HG02884 (cell line): ENCODE data around the gene CHCHD3.
A peak's percentile ranks its signal among the peaks of the same experiment; 100 is the strongest.

Source experiments
- ATAC-seq: cut with Tn5 transposase; IDR thresholded peaks from one replicate; pipeline ENCODE4 v1.9.1; 2021; ENCODE audit warnings: mild to moderate bottlenecking, moderate library complexity; ENCODE audit not compliant: unreplicated experiment

The CHCHD3 gene

GRCh38 chr7:133081599-133082389 lies at the start of gene CHCHD3:
Gene CHCHD3 (minus strand): TSS chr7:133082090. CDS start chr7:133081937, 153 bp downstream.
- peak; percentile 100 for ATAC-seq

DNA sequence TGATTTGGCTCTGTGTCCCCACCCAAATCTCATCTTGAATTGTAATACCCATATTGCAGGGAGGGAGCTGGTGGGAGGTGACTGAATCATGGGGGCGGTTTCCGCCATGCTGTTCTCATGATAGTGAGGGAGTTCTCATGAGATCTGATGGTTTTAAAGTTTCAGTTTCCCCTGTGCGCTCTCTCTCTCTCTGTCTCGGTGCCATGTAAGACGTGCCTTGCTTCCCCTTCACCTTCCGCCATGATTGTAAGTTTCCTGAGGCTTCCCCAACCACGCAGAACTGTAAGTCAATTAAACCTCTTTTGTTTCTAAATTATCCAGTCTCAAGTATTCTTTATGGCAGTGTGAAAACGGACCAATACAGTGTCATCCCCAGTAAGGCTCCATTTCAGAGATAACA lies 48.3 kb upstream of the CHCHD3 start:
- ATAC-seq: no peak

- ATAC-seq: no peak
Measured at GRCh38 chr7:133126422-133126821, 44.5 kb upstream of the CHCHD3 start.

DNA sequence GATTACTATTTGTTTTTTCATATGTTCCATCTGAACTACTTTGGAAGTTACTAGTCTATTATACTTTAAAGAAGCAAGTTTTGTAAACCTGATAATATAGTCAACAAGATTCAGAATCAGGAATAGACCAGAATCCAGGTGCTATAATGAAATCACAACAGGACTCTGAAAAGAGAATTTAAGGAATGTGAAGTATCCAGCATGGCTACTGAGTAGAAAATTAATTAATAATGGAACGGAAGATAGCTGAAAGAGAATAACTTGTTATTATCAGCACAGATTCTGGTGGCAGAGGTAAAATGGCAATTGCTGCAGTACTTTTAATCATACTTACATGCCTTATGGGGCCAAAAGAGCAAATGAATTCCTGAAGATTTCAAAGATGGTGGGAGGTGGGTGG lies 43.1 kb upstream of the CHCHD3 start:
- no peak for ATAC-seq

GRCh38 chr7:133121175-133121844 lies 39.4 kb upstream of the CHCHD3 start:
- ATAC-seq: no peak

- no peak for ATAC-seq
Measured at GRCh38 chr7:133119067-133119466, 37.2 kb upstream of the CHCHD3 start.

DNA sequence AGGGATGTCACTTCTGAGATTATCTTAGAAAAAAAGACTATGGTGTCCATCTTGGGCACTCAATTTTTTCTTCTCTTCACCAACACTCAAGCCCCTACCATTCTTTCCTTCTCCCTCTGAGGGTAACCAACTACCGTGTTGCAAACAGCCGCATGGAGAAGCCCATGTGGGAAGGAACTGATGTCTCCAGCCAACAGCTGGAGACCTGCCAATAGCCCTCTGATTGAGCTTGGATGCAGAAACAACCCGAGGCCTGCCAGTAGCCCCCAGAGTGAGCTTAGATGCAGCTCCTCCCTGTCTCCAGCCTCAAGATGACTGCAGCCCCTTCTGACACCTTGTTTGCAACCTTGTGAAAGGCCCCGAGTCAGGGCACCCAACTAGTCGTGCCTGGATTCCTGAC lies 36.4 kb upstream of the CHCHD3 start:
- no peak for ATAC-seq

- no peak for ATAC-seq
Measured at GRCh38 chr7:133117452-133117851, 35.6 kb upstream of the CHCHD3 start.

- no peak for ATAC-seq
Measured at GRCh38 chr7:133115596-133115995, 33.7 kb upstream of the CHCHD3 start.

DNA sequence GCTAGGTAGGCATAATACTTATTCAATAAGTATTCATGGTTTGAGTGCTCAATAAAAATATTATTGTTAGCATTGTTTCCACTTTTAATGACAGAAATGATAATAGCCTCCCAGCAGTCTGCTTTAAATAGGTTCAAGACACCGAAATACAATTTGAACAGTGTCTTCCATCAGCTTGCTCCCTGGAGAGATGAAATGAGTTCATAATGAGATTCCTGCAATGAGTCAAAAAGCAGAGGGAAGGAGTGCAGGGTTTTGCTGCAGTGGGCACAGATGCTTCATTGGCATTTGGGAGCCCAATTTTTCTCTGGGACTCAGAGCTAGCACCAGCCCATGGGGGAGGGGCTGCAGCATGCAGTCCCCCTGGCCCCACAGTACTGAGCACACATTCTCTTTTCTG lies 32.6 kb upstream of the CHCHD3 start:
- no peak for ATAC-seq

DNA sequence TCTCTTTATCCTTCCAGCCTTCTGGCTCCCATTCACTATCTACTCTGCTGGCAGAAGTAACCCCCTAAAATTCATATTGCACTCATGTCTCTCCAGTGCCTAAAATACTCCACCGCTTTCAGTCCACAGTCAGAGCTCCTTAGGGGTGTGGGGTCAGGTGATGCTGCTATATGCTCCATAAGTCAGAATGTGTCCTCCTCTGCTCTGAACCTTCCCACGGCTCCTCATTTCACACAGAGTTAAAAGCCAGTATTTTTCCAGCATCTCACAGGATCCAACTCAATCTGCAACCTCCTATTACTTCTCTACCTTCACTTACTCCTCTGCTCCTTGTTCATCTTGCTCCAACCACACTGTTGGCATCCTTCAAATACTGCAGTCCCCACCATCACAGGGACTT lies 31.1 kb upstream of the CHCHD3 start:
- no peak for ATAC-seq

- ATAC-seq: no peak
Measured at GRCh38 chr7:133112335-133112734, 30.4 kb upstream of the CHCHD3 start.

- no peak for ATAC-seq
Measured at GRCh38 chr7:133110312-133110711, 28.4 kb upstream of the CHCHD3 start.

GRCh38 chr7:133109816-133110215 lies 27.9 kb upstream of the CHCHD3 start:
- no peak for ATAC-seq

DNA sequence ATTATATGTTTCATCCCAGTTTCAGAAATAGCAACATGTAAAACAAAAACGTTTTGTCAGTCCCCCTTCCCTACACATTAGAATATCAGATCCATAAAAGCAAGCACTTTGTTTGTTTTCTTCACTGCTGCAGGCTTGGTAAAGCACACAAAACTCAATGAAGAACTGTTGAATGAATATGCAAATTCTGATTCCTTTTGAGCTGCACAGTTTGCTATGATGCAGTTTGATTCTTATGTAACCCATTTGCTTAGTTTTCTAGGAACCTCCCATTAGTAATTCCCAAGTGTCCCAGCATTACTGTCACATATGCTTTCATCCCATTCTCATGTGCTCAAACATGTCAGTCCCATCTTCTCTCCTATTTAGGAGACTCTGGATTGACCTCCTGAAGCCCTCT lies 26.1 kb upstream of the CHCHD3 start:
- no peak for ATAC-seq

GRCh38 chr7:133102276-133103060 lies 20.6 kb upstream of the CHCHD3 start:
- ATAC-seq: no peak

GRCh38 chr7:133099633-133100286 lies 17.9 kb upstream of the CHCHD3 start:
- ATAC-seq: no peak

DNA sequence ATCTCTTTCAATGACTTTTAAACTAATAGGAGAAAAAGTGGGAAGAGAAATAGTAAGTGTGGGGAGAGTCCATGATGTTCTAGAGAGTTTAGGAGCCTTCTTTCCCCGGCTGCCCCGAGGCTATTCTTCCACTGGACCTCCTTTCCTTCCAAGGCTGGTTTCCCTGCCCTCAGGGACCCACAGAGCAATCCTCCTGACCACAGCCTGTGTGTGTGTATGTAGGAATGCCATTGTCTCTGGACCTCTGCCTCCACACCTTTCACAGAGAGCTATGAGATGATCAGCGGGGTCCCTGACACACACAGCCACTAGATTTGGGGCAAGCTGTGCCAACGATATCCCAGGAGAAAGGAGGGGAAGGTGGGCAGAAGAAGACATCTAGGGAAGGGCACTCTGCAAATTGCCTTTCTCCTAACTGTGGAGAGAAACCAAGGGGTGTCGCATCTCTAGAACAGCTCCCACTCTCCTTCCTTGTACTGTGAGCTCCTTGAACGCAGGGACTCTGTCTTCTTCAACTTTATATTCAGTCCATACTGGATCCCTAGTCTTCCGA lies 13.3 kb upstream of the CHCHD3 start:
- no peak for ATAC-seq

- ATAC-seq: no peak
Measured at GRCh38 chr7:133091943-133092464, 10.1 kb upstream of the CHCHD3 start.

DNA sequence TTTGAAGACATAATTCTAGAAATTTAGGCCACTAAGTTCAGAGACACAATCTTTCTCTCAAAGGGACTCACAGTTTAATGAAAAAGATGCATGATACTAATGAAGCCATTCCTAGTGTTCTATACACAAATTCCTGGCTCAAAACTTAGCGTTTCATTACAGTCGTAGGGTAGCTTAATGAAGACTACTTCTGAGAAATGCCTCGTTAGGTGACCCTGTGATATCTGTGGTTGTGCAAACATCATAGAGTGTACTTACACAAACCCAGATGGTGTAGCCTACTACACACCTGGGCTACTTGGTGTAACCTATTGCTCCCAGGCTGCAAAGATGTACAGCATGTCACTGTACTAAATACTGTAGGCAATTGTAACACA lies 488 bp upstream of the CHCHD3 start:
- no peak for ATAC-seq

- ATAC-seq: no peak
Measured at GRCh38 chr7:133081119-133081598, 731 bp downstream of the CHCHD3 start.
